Kidney (tissue), 14 donors: ENCODE results near the gene DRAXIN. TPM values are rescaled to one million over a fixed set of nuclear protein-coding genes. Genes with fewer than 3 reads are reported as not detected.

Experiments used
- DNase-seq, 5 donors: peaks; one replicate each; pipeline ENCODE4 v3.0.0-alpha.2; 2013 to 2020
- FAIRE-seq: peaks from 2 replicates; lab custom pipeline; 2012; peaks lifted over from hg19 to GRCh38; lab: Jason Lieb, UNC
- H3K27ac ChIP-seq, 2 donors: one replicate each; pipeline ENCODE4 v1.7.0; 2013; ENCODE audit warnings: low read depth in 2 of 2, low read length in 2 of 2, inconsistent platforms in 1 of 2
- H3K27me3 ChIP-seq: one replicate; pipeline ENCODE4 v1.7.1; 2013; ENCODE audit warnings: low read length, inconsistent platforms; ENCODE audit not compliant: control insufficient read depth, insufficient read depth
- H3K36me3 ChIP-seq, 3 donors: one replicate each; pipeline versions ENCODE4 v1.7.0 to v1.7.1; 2013; ENCODE audit warnings: low read length in 3 of 3, control low read depth in 1 of 3, inconsistent platforms in 1 of 3; ENCODE audit not compliant: insufficient read depth in 3 of 3, control insufficient read depth in 2 of 3
- H3K4me1 ChIP-seq, 3 donors: one replicate each; pipeline versions ENCODE4 v1.7.0 to v1.7.1; 2013; ENCODE audit warnings: low read length in 3 of 3, inconsistent platforms in 1 of 3, low read depth in 1 of 3; ENCODE audit not compliant: control insufficient read depth in 2 of 3, insufficient read depth in 2 of 3
- H3K4me3 ChIP-seq, 3 donors: one replicate each; pipeline versions ENCODE4 v1.7.0 to v1.8.1; 2013; ENCODE audit warnings: low read length in 3 of 3, control low read depth in 1 of 3, inconsistent platforms in 1 of 3
- H3K9ac ChIP-seq, 3 donors: one replicate each; pipeline versions ENCODE4 v1.7.0 to v1.7.1; 2013; ENCODE audit warnings: low read length in 3 of 3, control low read depth in 1 of 3, inconsistent platforms in 1 of 3
- H3K9me3 ChIP-seq, 3 donors: one replicate each; pipeline versions ENCODE4 v1.7.0 to v1.7.1; 2013; ENCODE audit warnings: low read length in 3 of 3, control low read depth in 1 of 3, inconsistent platforms in 1 of 3; ENCODE audit not compliant: control insufficient read depth in 2 of 3, insufficient read depth in 1 of 3
- intact Hi-C: fragments of 100-400 bp; cut with DNase I; formaldehyde crosslinking; loops from one replicate; pipeline ENCODE4 v1.11.1; 2022
- polyA plus RNA-seq: library from polyadenylated mRNA; stranded (reverse); fragments of 350-450 nt; fragmentation: Illumina TruSeq; extraction: RNeasy Lipid Tissue Mini Kit (QIAGEN cat#74804); gene quantifications from one replicate; pipeline ENCODE4 v1.2.3, GENCODE V29; 2014; ENCODE audit warnings: low read depth, low replicate concordance; ENCODE audit not compliant: insufficient read depth
- total RNA-seq: library from RNA; stranded (reverse); fragmentation: NEBNext Ultra II Directional; extraction: Animal tissue kit (Norgen Biotek cat#: 25700); gene quantifications from one replicate; pipeline ENCODE4 v1.2.1, GENCODE V29; 2021
- TF ChIP-seq, protein P1 (sequence below): IDR thresholded peaks from 3 replicates; pipeline ENCODE4 v1.5.1; 2012; ENCODE audit warnings: mild to moderate bottlenecking, moderate library complexity, borderline replicate concordance; ENCODE audit not compliant: insufficient read depth; ENCODE audit errors: extremely low read depth
- donor health status: control.
- donor health status: control.
- donor health status: control.
- donor health status: control.
- donor health status: control.
- donor health status: DM: yes; HTN: yes; CAD: no.
- donor health status: Normal renal cell carcinoma (clear cell type).

DRAXIN gene
- total and polyA plus RNA-seq, 2 donors from 2014 or later = 0.17 to 0.28 TPM

- intact Hi-C loops = no loop called here
- FAIRE-seq (no peak), DNase-seq (no peak)
- no peak overlapping the region for H3K27ac ChIP-seq
- H3K36me3 ChIP-seq = no peaks in the 10 kb centered on the region
- no peak overlapping the region for H3K9ac ChIP-seq
- no peak overlapping the region for H3K4me3 ChIP-seq
- peaks cover 0 to 7% (median 0%) of the 10 kb centered on the region in 3 donors for H3K4me1 ChIP-seq
- TF ChIP-seq, protein P1, sequence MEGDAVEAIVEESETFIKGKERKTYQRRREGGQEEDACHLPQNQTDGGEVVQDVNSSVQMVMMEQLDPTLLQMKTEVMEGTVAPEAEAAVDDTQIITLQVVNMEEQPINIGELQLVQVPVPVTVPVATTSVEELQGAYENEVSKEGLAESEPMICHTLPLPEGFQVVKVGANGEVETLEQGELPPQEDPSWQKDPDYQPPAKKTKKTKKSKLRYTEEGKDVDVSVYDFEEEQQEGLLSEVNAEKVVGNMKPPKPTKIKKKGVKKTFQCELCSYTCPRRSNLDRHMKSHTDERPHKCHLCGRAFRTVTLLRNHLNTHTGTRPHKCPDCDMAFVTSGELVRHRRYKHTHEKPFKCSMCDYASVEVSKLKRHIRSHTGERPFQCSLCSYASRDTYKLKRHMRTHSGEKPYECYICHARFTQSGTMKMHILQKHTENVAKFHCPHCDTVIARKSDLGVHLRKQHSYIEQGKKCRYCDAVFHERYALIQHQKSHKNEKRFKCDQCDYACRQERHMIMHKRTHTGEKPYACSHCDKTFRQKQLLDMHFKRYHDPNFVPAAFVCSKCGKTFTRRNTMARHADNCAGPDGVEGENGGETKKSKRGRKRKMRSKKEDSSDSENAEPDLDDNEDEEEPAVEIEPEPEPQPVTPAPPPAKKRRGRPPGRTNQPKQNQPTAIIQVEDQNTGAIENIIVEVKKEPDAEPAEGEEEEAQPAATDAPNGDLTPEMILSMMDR = no peak
- H3K27me3 ChIP-seq = peaks cover 2% of the 10 kb centered on the region
- no peaks in the 10 kb centered on the region for H3K9me3 ChIP-seq
Observed at GRCh38 chr1:11693917-11694316, 2.4 kb downstream of the DRAXIN start.

DNA sequence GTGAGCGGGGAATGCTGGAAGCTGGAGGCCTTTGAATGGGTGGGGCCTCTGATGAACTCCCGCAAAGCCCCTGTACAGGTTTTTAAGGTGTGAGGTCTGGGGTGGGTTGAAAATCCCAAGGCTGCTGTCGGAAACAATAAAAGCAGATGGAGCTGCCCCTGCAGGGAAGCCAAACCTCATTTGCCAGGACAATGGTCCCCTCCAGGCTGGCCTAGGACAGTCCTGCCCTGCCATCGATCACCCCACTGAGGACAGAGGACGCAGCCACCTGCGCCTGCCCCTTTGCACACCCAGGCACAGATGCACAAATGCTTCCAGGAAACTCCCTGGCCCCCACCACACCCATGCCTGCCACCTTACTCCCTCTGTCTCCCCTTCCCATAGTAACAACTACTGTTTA lies 4.4 kb downstream of the DRAXIN start:
- no peak for DNase-seq
- Histone ChIP-seq H3K9ac (no peak overlapping the region), H3K27me3 (peaks cover 2% of the 10 kb centered on the region)

DNA sequence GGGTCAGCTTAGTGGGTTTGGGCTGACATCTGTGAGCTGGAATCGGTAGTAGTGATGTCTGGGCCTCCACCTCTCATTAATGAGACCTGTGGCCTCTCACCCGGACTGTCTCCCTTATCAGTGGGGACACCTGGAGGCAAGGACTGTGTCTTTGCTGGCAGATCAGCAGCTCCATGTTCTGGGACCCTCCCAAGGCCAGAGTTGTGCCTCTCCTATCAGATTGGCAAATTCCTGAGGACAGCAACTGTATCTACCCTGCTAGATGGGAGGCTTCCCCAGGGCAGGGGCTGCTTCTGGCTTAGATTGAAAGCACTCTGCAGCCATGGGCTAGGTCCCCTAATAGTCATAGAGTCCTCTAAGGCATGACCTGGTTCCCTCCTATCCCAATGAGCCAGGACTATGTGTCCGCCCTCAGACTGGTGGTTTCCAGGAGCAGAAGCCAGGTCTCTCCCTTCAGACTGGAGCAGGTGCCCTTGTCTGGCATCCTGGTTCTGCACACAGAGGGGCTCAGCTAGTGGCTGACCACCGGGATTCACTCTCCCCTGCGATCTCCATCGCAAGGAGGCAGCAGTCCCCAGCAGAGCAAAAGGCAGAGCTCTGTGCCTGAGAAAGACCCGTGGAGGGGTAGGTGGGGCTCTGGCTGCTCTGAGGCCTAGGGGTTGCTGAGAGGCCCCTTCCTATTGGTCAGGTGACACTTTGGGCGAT lies 5.8 kb downstream of the DRAXIN start:
- Histone ChIP-seq H3K27me3 (peaks cover 7% of the 10 kb centered on the region), H3K4me1 (peaks cover 0 to 6% (median 5%) of the 10 kb centered on the region in 3 donors), H3K27ac (no peak overlapping the region), H3K36me3 (no peaks in the 10 kb centered on the region), H3K9ac (no peak overlapping the region), H3K9me3 (peaks cover 0 to 2% (median 0%) of the 10 kb centered on the region in 3 donors), H3K4me3 (no peak overlapping the region)
- intact Hi-C loops = no loop called here
- no peak for DNase-seq
- no peak for FAIRE-seq
- TF ChIP-seq, protein P1 = no peak

More for the DNA sequence above, 4.4 kb downstream of the DRAXIN start:
- H3K36me3 ChIP-seq = no peaks in the 10 kb centered on the region
- intact Hi-C loops = no loop called here
- TF ChIP-seq, protein P1 = no peak
- peaks cover 0 to 3% (median 0%) of the 10 kb centered on the region in 3 donors for H3K4me1 ChIP-seq
- no peak overlapping the region for H3K4me3 ChIP-seq
- FAIRE-seq = no peak
- H3K9me3 ChIP-seq = no peaks in the 10 kb centered on the region
- H3K27ac ChIP-seq = no peak overlapping the region
